ENCODE measurements around the gene PABPN1L.

GRCh38 chr16:88840600-88841215 is 25.8 kb downstream of the PABPN1L start:
- TF ChIP-seq EZH2 (IDR thresholded peaks at IDR 0.05) (no peak), ZNF274 (IDR thresholded peaks at IDR 0.05; ENCODE audit: low read depth, low read length) (no peak), MAX (IDR thresholded peaks at IDR 0.05) (no peak), SP1 (IDR thresholded peaks at IDR 0.05; ENCODE audit: low read depth) (no peak)

Measured in HCT116 (cell line).